Panc1 (cell line): ENCODE measurements around the gene RICTOR. TPM values are rescaled to one million over a fixed set of nuclear protein-coding genes. Genes with fewer than 3 reads are reported as not detected.

Source experiments
- ATAC-seq: fragments of 200-7000 bp; cut with Tn5 transposase; 2 replicates; pipeline ENCODE4 v1.9.1; 2020; ENCODE audit warnings: mild to moderate bottlenecking, moderate library complexity
- BruUV-seq: library from RNA; stranded (reverse); fragments of 400-500 nt; replicated peaks from 2 replicates; lab custom pipeline; 2021; lab: Mats Ljungman, UMichigan
- CTCF ChIA-PET: fragments of 300-600 bp; sonication (Branson Sonifier 250); formaldehyde crosslinking; loops from one replicate; lab custom pipeline; 2022; ENCODE audit warnings: antibody characterized with exemption; lab: Charles Lee
- POLR2A ChIA-PET: fragments of 300-600 bp; sonication (Branson Sonifier 250); formaldehyde crosslinking; loops from one replicate; lab custom pipeline; 2022; ENCODE audit warnings: antibody characterized with exemption; lab: Charles Lee
- DNase-seq: peaks from one replicate; pipeline ENCODE4 v3.0.0-alpha.2; 2010; ENCODE audit warnings: low read depth, low spot score
- H3K27ac ChIP-seq: 2 replicates; pipeline ENCODE4 v1.5.1; 2011; ENCODE audit warnings: mild to moderate bottlenecking, low read length, inconsistent platforms
- H3K27me3 ChIP-seq: fragments of 200-500 bp; sonication (Bioruptor generic); 2 replicates; pipeline ENCODE4 v1.6.0; 2014; ENCODE audit warnings: low read length, inconsistent platforms; ENCODE audit not compliant: control insufficient read depth, insufficient read depth
- H3K36me3 ChIP-seq: fragments of 200-500 bp; sonication (Bioruptor generic); 2 replicates; pipeline ENCODE4 v1.5.1; 2014; ENCODE audit warnings: inconsistent platforms, mild to moderate bottlenecking, low read length, moderate library complexity; ENCODE audit not compliant: control insufficient read depth, insufficient read depth
- H3K4me1 ChIP-seq: 2 replicates; pipeline ENCODE4 v1.5.1; 2011; ENCODE audit warnings: inconsistent platforms, mild to moderate bottlenecking, low read length, moderate library complexity; ENCODE audit not compliant: control insufficient read depth, insufficient read depth
- H3K4me3 ChIP-seq, 2 experiments: 2 replicates each; pipeline ENCODE4 v1.5.1; 2011 to 2012; ENCODE audit warnings: low read depth in 2 of 2, low read length in 2 of 2, mild to moderate bottlenecking in 2 of 2, inconsistent platforms in 1 of 2, moderate library complexity in 1 of 2
- H3K9me3 ChIP-seq: fragments of 200-500 bp; sonication (Bioruptor generic); 2 replicates; pipeline ENCODE4 v1.5.1; 2014; ENCODE audit warnings: low read depth, mild to moderate bottlenecking, inconsistent platforms, low read length, moderate library complexity; ENCODE audit not compliant: control insufficient read depth, insufficient read depth
- POLR2AphosphoS5 ChIP-seq: IDR thresholded peaks from 2 replicates; pipeline ENCODE4 v1.6.1; 2012; ENCODE audit warnings: mild to moderate bottlenecking, low read depth, low read length, moderate library complexity
- SIN3A ChIP-seq: IDR thresholded peaks from 2 replicates; pipeline ENCODE4 v1.6.1; 2012; ENCODE audit warnings: low read depth, mild to moderate bottlenecking, low read length, moderate library complexity, borderline replicate concordance; ENCODE audit not compliant: insufficient read depth
- TCF7L2 ChIP-seq: IDR thresholded peaks from 2 replicates; pipeline ENCODE4 v1.6.1; 2011; ENCODE audit warnings: mild to moderate bottlenecking, low read depth, low read length, inconsistent platforms
- in situ Hi-C: cut with HindIII; loops from 2 replicates; pipeline ENCODE4 v1.10.0; 2016; ENCODE audit warnings: low sequenced_read_pairs, low pct_unique_long_range_greater_than_20kb
- intact Hi-C: fragments of 100-400 bp; cut with micrococcal nuclease; formaldehyde crosslinking; loops from one replicate; pipeline ENCODE4 v1.10.0; 2022; ENCODE audit not compliant: unreplicated experiment
- total RNA-seq: library from RNA; stranded (reverse); gene quantifications from one replicate; pipeline ENCODE4 v1.2.1, GENCODE V29; 2021; ENCODE audit not compliant: unreplicated experiment
- TF ChIP-seq, protein P1 (sequence below): fragments of 450-650 bp; IDR thresholded peaks from 2 replicates; pipeline ENCODE4 v1.5.1; 2017; ENCODE audit warnings: mild to moderate bottlenecking
- TF ChIP-seq, protein P2 (sequence below), 2 experiments: IDR thresholded peaks; 2 replicates each; pipeline ENCODE4 v1.6.1; 2011 to 2012; ENCODE audit warnings: low read depth in 2 of 2, control low read depth in 1 of 2, low read length in 1 of 2, mild to moderate bottlenecking in 1 of 2, moderate library complexity in 1 of 2; ENCODE audit not compliant: insufficient read depth in 1 of 2

Gene RICTOR
- total RNA-seq, 1 experiment from 2014 or later: 21.3 TPM

DNA sequence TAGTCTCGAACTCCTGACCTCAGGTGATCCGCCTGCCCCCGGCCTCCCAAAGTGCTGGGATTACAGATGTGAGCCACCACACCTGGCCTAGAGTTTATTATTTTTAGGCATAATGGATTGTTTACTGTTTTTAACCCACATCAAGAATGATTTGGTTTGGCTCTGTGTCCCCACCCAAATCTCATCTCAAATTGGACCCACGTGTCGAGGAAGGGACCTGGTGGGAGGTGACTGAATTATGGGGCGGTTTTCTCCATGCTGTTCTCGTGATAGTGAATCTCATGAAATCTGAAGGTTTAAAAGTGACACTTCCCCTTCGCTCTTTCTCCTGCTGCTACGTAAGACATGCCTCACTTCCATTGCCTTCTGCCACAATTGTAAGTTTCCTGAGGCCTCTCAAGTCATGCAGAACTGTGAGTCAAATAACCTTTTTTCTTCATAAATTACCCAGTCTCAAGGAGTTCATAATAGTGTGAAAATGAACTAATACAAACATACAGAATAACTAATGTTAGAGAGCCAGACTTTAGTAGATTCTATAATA, 88.2 kb downstream of the RICTOR start:
- no peaks in the 10 kb centered on the region for H3K4me1 ChIP-seq
- no TSS peak for BruUV-seq
- intact Hi-C loops: no loop called here
- no peaks in the 10 kb centered on the region for H3K27me3 ChIP-seq
- H3K36me3 ChIP-seq: no peaks in the 10 kb centered on the region
- no peaks in the 10 kb centered on the region for H3K9me3 ChIP-seq
- DNase-seq (no peak), ATAC-seq (no peak)
- ChIA-PET POLR2A (no interaction called here), CTCF (no interaction called here)
- in situ Hi-C loops: no loop called here
- no peak overlapping the region for H3K4me3 ChIP-seq
- no peak overlapping the region for H3K27ac ChIP-seq
- TF ChIP-seq, protein P1, sequence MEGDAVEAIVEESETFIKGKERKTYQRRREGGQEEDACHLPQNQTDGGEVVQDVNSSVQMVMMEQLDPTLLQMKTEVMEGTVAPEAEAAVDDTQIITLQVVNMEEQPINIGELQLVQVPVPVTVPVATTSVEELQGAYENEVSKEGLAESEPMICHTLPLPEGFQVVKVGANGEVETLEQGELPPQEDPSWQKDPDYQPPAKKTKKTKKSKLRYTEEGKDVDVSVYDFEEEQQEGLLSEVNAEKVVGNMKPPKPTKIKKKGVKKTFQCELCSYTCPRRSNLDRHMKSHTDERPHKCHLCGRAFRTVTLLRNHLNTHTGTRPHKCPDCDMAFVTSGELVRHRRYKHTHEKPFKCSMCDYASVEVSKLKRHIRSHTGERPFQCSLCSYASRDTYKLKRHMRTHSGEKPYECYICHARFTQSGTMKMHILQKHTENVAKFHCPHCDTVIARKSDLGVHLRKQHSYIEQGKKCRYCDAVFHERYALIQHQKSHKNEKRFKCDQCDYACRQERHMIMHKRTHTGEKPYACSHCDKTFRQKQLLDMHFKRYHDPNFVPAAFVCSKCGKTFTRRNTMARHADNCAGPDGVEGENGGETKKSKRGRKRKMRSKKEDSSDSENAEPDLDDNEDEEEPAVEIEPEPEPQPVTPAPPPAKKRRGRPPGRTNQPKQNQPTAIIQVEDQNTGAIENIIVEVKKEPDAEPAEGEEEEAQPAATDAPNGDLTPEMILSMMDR: no peak

DNA sequence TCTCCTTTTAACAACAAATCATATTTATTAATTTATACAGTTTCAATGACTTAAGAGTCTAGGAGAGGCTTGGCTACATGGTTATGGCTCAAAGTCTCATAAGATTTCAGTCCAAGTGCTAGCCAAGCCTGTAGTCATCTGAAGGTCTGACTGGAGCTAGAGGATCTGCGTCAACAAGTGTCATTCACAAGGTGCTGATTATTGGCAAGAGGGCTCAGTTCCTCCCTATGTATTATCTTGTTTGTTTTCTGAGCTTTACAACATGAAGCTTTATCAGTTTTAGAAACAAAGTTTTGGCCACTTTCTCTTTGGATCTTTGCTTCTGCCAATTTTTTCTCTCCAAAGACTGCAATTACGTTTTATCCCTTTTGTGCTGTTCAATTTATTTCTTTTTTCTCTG, 94.7 kb downstream of the RICTOR start:
- in situ Hi-C loops (no loop called here), intact Hi-C loops (no loop called here)
- BruUV-seq: TSS peak; percentile 17
- Histone ChIP-seq H3K27me3 (no peaks in the 10 kb centered on the region), H3K9me3 (no peaks in the 10 kb centered on the region), H3K4me3 (no peak overlapping the region), H3K4me1 (no peaks in the 10 kb centered on the region), H3K36me3 (no peaks in the 10 kb centered on the region; the same call in 1 of the 2 replicates), H3K27ac (no peak overlapping the region)
- TF ChIP-seq TCF7L2: no peak
- TF ChIP-seq, protein P2, sequence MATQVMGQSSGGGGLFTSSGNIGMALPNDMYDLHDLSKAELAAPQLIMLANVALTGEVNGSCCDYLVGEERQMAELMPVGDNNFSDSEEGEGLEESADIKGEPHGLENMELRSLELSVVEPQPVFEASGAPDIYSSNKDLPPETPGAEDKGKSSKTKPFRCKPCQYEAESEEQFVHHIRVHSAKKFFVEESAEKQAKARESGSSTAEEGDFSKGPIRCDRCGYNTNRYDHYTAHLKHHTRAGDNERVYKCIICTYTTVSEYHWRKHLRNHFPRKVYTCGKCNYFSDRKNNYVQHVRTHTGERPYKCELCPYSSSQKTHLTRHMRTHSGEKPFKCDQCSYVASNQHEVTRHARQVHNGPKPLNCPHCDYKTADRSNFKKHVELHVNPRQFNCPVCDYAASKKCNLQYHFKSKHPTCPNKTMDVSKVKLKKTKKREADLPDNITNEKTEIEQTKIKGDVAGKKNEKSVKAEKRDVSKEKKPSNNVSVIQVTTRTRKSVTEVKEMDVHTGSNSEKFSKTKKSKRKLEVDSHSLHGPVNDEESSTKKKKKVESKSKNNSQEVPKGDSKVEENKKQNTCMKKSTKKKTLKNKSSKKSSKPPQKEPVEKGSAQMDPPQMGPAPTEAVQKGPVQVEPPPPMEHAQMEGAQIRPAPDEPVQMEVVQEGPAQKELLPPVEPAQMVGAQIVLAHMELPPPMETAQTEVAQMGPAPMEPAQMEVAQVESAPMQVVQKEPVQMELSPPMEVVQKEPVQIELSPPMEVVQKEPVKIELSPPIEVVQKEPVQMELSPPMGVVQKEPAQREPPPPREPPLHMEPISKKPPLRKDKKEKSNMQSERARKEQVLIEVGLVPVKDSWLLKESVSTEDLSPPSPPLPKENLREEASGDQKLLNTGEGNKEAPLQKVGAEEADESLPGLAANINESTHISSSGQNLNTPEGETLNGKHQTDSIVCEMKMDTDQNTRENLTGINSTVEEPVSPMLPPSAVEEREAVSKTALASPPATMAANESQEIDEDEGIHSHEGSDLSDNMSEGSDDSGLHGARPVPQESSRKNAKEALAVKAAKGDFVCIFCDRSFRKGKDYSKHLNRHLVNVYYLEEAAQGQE (IDR thresholded peaks at IDR 0.05; ENCODE audit: insufficient read depth in 1 of 2, low read depth in 2 of 2, low read length in 1 of 2): no peak
- TF ChIP-seq SIN3A: no peak
- TF ChIP-seq POLR2AphosphoS5: no peak
- TF ChIP-seq, protein P1: no peak
- CTCF ChIA-PET: no interaction called here
- ATAC-seq (no peak), DNase-seq (no peak)
- POLR2A ChIA-PET: no interaction called here
